Sigmoid colon (tissue), 4 donors: ENCODE results near the gene SMCR8.

ENCODE experiments used
- EP300 ChIP-seq, 4 donors: sonication (generic); formaldehyde crosslinking; IDR thresholded peaks; one replicate each; pipeline ENCODE4 v1.6.1; 2017; ENCODE audit warnings: antibody characterized with exemption in 4 of 4
- POLR2AphosphoS5 ChIP-seq, 4 donors: sonication (generic); formaldehyde crosslinking; IDR thresholded peaks; one replicate each; pipeline ENCODE4 v1.6.1; 2017; ENCODE audit warnings: antibody characterized with exemption in 4 of 4
- TF ChIP-seq, protein P1 (sequence below), 4 experiments: fragments of 450-650 bp in 3 of 4; fragments of 200-600 bp in 1 of 4; IDR thresholded peaks; one replicate each; pipeline ENCODE4 v1.5.1; 2016 to 2019; ENCODE audit warnings: antibody characterized with exemption in 4 of 4, mild to moderate bottlenecking in 3 of 4, moderate library complexity in 2 of 4

GRCh38 chr17:18327093-18327492 lies 12.0 kb downstream of the SMCR8 start:
- TF ChIP-seq POLR2AphosphoS5 (IDR thresholded peaks at IDR 0.05), result no peak
- TF ChIP-seq, protein P1, sequence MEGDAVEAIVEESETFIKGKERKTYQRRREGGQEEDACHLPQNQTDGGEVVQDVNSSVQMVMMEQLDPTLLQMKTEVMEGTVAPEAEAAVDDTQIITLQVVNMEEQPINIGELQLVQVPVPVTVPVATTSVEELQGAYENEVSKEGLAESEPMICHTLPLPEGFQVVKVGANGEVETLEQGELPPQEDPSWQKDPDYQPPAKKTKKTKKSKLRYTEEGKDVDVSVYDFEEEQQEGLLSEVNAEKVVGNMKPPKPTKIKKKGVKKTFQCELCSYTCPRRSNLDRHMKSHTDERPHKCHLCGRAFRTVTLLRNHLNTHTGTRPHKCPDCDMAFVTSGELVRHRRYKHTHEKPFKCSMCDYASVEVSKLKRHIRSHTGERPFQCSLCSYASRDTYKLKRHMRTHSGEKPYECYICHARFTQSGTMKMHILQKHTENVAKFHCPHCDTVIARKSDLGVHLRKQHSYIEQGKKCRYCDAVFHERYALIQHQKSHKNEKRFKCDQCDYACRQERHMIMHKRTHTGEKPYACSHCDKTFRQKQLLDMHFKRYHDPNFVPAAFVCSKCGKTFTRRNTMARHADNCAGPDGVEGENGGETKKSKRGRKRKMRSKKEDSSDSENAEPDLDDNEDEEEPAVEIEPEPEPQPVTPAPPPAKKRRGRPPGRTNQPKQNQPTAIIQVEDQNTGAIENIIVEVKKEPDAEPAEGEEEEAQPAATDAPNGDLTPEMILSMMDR (IDR thresholded peaks at IDR 0.05), result no peak
- no peak for TF ChIP-seq EP300 (IDR thresholded peaks at IDR 0.05)
